Common myeloid progenitor, CD34-positive (primary cell): Measurements from ENCODE around the gene MVP.

Source experiments
- CTCF ChIA-PET: fragments of 350-600 bp; sonication (Branson Sonifier 250); formaldehyde crosslinking; loops from one replicate; lab custom pipeline; 2021; ENCODE audit warnings: antibody characterized with exemption; lab: Charles Lee
- POLR2A ChIA-PET: fragments of 350-600 bp; sonication (Branson Sonifier 250); formaldehyde crosslinking; loops from one replicate; lab custom pipeline; 2021; ENCODE audit warnings: antibody characterized with exemption; lab: Charles Lee
- DNase-seq, 3 donors: peaks; one replicate each; pipeline versions ENCODE4 v3.0.0 to v3.0.0-alpha.2; 2013
- H3K27ac ChIP-seq, 2 experiments: 1 replicate in 1 of 2; 2 replicates in 1 of 2; pipeline ENCODE4 v1.7.0; 2013; ENCODE audit warnings: inconsistent platforms in 2 of 2, low read length in 2 of 2, mild to moderate bottlenecking in 2 of 2, low read depth in 1 of 2, moderate library complexity in 1 of 2; ENCODE audit not compliant: severe bottlenecking in 2 of 2, insufficient read depth in 1 of 2, poor library complexity in 1 of 2
- H3K27me3 ChIP-seq, 5 experiments: replicated peaks in 2 of 5; 1 replicate in 3 of 5; 2 replicates in 2 of 5; pipeline versions ENCODE4 v1.6.1 to v1.7.0; 2013; ENCODE audit warnings: low read length in 4 of 5, mild to moderate bottlenecking in 2 of 5, moderate library complexity in 2 of 5, inconsistent platforms in 1 of 5; ENCODE audit not compliant: insufficient read depth in 5 of 5, control insufficient read depth in 4 of 5
- H3K36me3 ChIP-seq, 4 experiments: 1 replicate in 2 of 4; 2 replicates in 2 of 4; pipeline versions ENCODE4 v1.6.1 to v1.7.0; 2013; ENCODE audit warnings: low read length in 3 of 4, control low read depth in 1 of 4, mild to moderate bottlenecking in 1 of 4; ENCODE audit not compliant: control insufficient read depth in 4 of 4, insufficient read depth in 4 of 4
- H3K4me1 ChIP-seq, 4 experiments: 1 replicate in 3 of 4; 2 replicates in 1 of 4; pipeline versions ENCODE4 v1.6.1 to v1.7.1; 2013; ENCODE audit warnings: low read length in 3 of 4, mild to moderate bottlenecking in 3 of 4, control low read depth in 1 of 4, inconsistent platforms in 1 of 4, moderate library complexity in 1 of 4; ENCODE audit not compliant: control insufficient read depth in 4 of 4, insufficient read depth in 4 of 4; ENCODE audit errors: control extremely low read depth in 1 of 4
- H3K4me3 ChIP-seq, 7 experiments: 1 replicate in 4 of 7; 2 replicates in 3 of 7; pipeline versions ENCODE4 v1.5.1 to v1.7.0; 2013; ENCODE audit warnings: mild to moderate bottlenecking in 7 of 7, low read length in 6 of 7, moderate library complexity in 6 of 7, inconsistent platforms in 2 of 7, low read depth in 2 of 7, control low read depth in 1 of 7; ENCODE audit not compliant: insufficient read depth in 4 of 7, control insufficient read depth in 1 of 7; ENCODE audit errors: extremely low read depth in 1 of 7
- H3K9me3 ChIP-seq, 5 experiments: 1 replicate in 4 of 5; 2 replicates in 1 of 5; pipeline versions ENCODE4 v1.6.1 to v1.7.1; 2013; ENCODE audit warnings: low read length in 4 of 5, mild to moderate bottlenecking in 2 of 5, inconsistent platforms in 1 of 5, low read depth in 1 of 5, moderate library complexity in 1 of 5; ENCODE audit not compliant: control insufficient read depth in 4 of 5, insufficient read depth in 2 of 5; ENCODE audit errors: control extremely low read depth in 1 of 5
- WGBS: methylation state at CpG from one replicate; pipeline ENCODE4 v1.1.5; 2013; ENCODE audit not compliant: insufficient coverage; 5-methylcytosine and 5-hydroxymethylcytosine counted together

MVP gene

GRCh38 chr16:29811896-29812665 lies 8.2 kb upstream of the MVP start, which contains the start of gene PRRT2:
Gene PRRT2, plus strand, starts transcription at chr16:29812193. Its CDS starts 862 bp downstream, at chr16:29813055.
- POLR2A ChIA-PET: interaction anchor here (0.8 kb wide), 1 partner anchor 9 kb away, joined by 3 read pairs; no protein-coding TSS in a partner anchor
- Histone ChIP-seq H3K4me1 (peaks cover 2 to 73% (median 69%) of the 10 kb centered on the region in 4 experiments), H3K9me3 (no peaks in the 10 kb centered on the region), H3K36me3 (peaks cover 2 to 35% (median 16%) of the 10 kb centered on the region in 4 experiments), H3K27me3 (peaks cover 0 to 20% (median 8%) of the 10 kb centered on the region in 5 experiments), H3K27ac (peak within 1 kb of the TSS in 1 of 2 experiments; percentile 14), H3K4me3 (peak within 1 kb of the TSS; percentile 23 to 76 (median 66))
- DNase-seq: peak in 2 of 3 donors; percentile 42 to 51
- 3% methylated on average over 55 of the region's 69 CpGs for WGBS
- CTCF ChIA-PET: interaction anchor here (1.0 kb wide), 1 partner anchor 37 kb away, joined by 4 read pairs; no protein-coding TSS in a partner anchor

GRCh38 chr16:29812754-29813643 lies 7.3 kb upstream of the MVP start:
- DNase-seq: no peak
- ChIA-PET POLR2A (interaction anchor here (0.8 kb wide), 1 partner anchor 10 kb away, joined by 3 read pairs; no protein-coding TSS in a partner anchor), CTCF (interaction anchor here (0.9 to 1.1 kb wide), 3 partner anchors 36 to 113 kb away, joined by 4 to 5 read pairs (median 4); no protein-coding TSS in a partner anchor)
- Histone ChIP-seq H3K27me3 (peaks cover 0 to 20% (median 8%) of the 10 kb centered on the region in 5 experiments), H3K36me3 (peaks cover 2 to 31% (median 16%) of the 10 kb centered on the region in 4 experiments), H3K9me3 (no peaks in the 10 kb centered on the region), H3K4me1 (peaks cover 6 to 71% (median 69%) of the 10 kb centered on the region in 4 experiments), H3K4me3 (peak overlapping the region in 1 of 7 experiments; percentile 70), H3K27ac (no peak overlapping the region)
- 86% methylated on average over 6 of the region's 9 CpGs for WGBS

GRCh38 chr16:29813644-29814562 lies 6.4 kb upstream of the MVP start:
- H3K4me1 ChIP-seq: peaks cover 4 to 70% (median 61%) of the 10 kb centered on the region in 4 experiments
- CTCF ChIA-PET: interaction anchor here (0.9 to 2.0 kb wide), 3 partner anchors 34 to 114 kb away, joined by 4 to 5 read pairs (median 5); no protein-coding TSS in a partner anchor
- POLR2A ChIA-PET: no interaction called here

GRCh38 chr16:29814592-29814991 lies 5.7 kb upstream of the MVP start:
- peaks cover 0 to 31% (median 17%) of the 10 kb centered on the region in 4 experiments for H3K36me3 ChIP-seq
- H3K27me3 ChIP-seq: peaks cover 0 to 20% (median 8%) of the 10 kb centered on the region in 5 experiments
- 100% methylated on average over 4 of the region's 5 CpGs for WGBS
- no peak for DNase-seq
- no peak overlapping the region for H3K27ac ChIP-seq
- ChIA-PET CTCF (interaction anchor here (1.3 to 2.0 kb wide), 2 partner anchors 15 to 33 kb away, joined by 5 to 8 read pairs; no protein-coding TSS in a partner anchor), POLR2A (interaction anchor here (0.6 kb wide), 1 partner anchor 22 kb away, joined by 3 read pairs; no protein-coding TSS in a partner anchor)
- peak overlapping the region in 2 of 7 experiments; percentile 89 to 96 for H3K4me3 ChIP-seq
- no peaks in the 10 kb centered on the region for H3K9me3 ChIP-seq
- H3K4me1 ChIP-seq: peaks cover 4 to 70% (median 58%) of the 10 kb centered on the region in 4 experiments

More at GRCh38 chr16:29813644-29814562, 6.4 kb upstream of the MVP start:
- H3K36me3 ChIP-seq: peaks cover 2 to 31% (median 17%) of the 10 kb centered on the region in 4 experiments
- no peak for DNase-seq
- WGBS: 90% methylated on average over 21 of the region's 24 CpGs
- H3K9me3 ChIP-seq: no peaks in the 10 kb centered on the region
- no peak overlapping the region for H3K4me3 ChIP-seq
- H3K27me3 ChIP-seq: peaks cover 0 to 20% (median 8%) of the 10 kb centered on the region in 5 experiments
- no peak overlapping the region for H3K27ac ChIP-seq

GRCh38 chr16:29815032-29815721 lies 5.1 kb upstream of the MVP start:
- WGBS: 8% methylated on average over 27 of the region's 39 CpGs
- peak overlapping the region; percentile 13 to 96 (median 89) for H3K4me3 ChIP-seq
- ChIA-PET CTCF (interaction anchor here (0.5 to 7.2 kb wide), 13 partner anchors 9 to 544 kb away, joined by 3 to 46 read pairs (median 3); partner anchors contain the start of gene MAZ), POLR2A (interaction anchor here (0.6 to 2.2 kb wide), 2 partner anchors 8 to 22 kb away, joined by 3 to 12 read pairs; partner anchors contain the start of gene MAZ)
- peaks cover 0 to 20% (median 8%) of the 10 kb centered on the region in 5 experiments for H3K27me3 ChIP-seq
- DNase-seq: no peak
- H3K27ac ChIP-seq: no peak overlapping the region
- peaks cover 7 to 70% (median 58%) of the 10 kb centered on the region in 4 experiments for H3K4me1 ChIP-seq
- peaks cover 0 to 31% (median 15%) of the 10 kb centered on the region in 4 experiments for H3K36me3 ChIP-seq
- H3K9me3 ChIP-seq: no peaks in the 10 kb centered on the region
